GM19193 (cell line): ENCODE results near the gene MRFAP1L1.

Experiments used
- POLR2A ChIP-seq: IDR thresholded peaks from 4 replicates; pipeline ENCODE4 v1.6.1; 2011; ENCODE audit not compliant: insufficient read depth, insufficient read length; ENCODE audit errors: extremely low read depth

Gene MRFAP1L1

DNA sequence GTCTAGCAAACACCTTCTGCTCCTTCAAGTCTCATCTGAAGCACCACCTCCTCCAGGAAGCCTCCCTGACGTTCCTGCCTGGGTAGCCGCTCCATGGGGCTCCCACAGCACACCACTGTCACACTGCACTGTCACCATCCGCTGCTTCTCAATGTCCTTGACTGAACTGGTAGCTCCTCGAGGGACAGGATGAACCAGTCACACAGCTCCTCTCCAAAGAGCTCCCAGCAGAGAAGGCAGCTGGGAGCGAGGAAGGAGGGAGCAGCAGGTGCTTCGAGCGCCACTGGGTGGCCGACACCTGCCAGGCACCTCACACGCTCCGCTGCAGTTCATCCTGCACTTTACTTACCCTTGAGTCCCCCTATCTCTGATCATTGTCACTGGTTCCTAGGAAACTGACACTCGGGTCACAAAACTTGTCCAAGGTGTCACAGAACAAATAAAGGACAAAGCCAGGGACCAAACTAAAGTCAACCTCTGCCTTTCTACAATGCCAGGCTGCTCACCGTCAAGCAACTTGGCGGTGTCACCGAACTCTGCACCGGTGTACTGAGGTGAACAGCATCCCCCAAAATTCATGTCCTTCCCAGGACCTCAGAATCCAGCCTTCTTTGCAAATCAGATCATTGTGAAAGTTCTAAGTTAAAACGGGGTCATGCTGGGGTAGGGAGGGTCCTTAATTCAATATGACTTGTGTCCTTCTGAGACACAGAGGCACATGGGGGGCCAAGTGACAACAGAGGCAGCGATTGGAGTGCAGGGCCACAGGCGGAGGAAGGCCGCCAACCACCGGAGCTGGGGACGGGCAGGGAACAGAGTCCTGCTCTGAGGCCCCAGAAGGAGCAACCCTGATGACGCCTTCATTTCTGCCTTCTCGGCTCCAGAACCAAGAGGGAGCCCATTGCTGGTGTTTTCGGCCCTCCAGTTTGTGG is 21.5 kb downstream of the MRFAP1L1 start:
- no peak for TF ChIP-seq POLR2A

DNA sequence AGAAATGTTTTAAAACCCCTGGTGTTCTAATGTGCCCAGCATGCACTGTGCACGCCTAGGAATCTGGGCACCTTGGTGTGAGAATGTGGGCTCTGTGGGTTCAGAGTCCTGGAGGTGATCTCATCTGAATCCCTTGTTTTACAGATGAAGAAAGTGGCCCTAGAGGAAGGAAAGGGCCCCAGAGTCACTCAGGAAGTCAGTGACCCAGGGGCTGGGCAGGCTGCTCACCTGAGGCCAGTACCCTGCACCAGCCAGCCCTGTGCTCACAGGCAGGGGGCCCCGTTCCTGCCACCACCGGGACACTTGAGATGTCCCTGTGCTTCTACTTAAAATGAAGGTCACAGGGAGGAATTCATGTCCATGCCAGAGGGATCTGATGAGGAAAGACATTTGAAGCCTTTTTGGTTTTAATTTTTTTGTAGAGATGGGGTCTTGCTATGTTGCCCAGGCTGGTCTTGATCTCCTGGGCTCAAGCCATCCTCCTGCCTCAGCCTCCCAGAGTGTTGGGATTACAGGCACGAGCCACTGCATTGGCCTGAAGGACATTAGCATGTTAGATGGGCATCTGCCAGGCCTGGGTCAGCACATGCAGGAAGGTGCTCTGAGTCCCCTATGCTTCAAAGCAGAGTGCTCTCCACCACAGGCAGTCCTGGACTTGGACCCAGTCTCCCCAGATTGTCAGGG is 23.4 kb downstream of the MRFAP1L1 start:
- TF ChIP-seq POLR2A, result no peak

DNA sequence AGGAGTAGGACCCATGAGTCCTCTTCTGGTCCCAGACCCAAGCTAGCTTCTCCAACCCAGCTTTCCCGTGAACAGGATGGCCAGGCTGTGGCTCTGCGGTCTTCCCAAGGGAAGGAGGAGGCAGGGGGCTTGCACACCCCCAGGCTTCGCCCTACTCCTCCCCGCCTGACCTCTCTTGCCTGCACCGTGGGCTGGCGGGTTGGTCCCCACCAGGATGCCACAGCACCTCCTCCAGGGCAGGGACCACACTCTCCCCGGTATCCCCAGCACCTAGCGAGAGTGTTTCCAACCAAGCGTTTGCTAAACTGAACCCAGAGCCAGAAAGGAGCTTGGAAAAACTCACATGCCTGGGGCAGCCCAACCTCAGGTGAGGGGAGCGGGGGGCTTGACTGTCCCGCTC is 25.0 kb downstream of the MRFAP1L1 start:
- no peak for TF ChIP-seq POLR2A

- TF ChIP-seq POLR2A, result no peak
Observed at GRCh38 chr4:6682862-6683590, 26.6 kb downstream of the MRFAP1L1 start.

DNA sequence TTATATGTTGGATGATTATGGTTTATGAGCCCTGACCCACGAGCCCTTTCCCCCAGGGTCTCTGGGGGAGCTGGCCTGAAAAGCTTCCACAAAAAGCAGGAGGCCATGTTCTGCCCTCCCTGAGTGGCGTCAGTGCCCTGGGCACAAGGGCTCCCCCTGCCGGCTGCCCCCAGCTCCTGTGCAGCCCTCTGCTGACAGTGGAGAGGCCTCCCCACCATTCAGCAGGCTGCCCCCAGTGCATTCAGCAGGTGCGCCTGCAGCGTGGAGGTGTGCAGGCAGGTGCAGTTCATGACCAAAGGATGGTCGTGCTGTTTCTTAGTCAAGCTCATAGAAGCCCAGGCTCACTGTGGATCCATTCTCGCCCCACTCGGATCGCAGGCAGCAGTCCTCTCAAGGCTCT is 28.5 kb downstream of the MRFAP1L1 start:
- TF ChIP-seq POLR2A, result no peak

DNA sequence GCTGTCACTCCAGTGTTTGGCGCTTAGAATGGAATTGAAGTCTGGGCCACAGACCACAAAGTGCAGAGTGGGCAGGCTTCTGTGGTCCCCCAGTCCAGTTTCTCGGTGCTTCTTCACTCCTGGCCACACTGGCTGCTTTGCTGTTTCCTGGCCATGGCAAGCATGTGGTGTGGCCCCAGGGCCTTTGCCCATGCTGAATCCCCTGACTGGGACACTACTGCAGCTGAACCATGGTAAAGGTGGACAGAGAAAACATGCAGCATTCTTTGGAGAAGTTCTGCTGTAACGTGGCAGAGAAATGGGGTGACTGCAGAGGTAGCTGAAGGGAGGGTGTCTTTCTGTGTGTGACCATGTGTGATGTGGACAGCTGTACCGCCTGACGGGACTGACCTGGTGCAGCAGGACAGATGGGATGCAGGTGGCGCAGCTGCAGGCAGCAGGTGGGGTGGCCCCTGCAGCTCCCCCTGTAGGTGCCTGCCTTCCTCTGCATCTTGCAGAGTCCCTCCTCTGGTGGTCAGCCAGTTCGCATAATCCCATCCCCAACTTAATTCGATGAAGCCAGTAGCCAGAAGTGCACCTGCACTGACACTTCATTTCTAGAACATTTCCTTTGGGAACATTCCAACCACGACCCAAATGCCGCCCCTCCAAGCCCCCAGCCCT is 29.2 kb downstream of the MRFAP1L1 start:
- TF ChIP-seq POLR2A, result no peak

GRCh38 chr4:6676722-6677558 is 32.7 kb downstream of the MRFAP1L1 start:
- no peak for TF ChIP-seq POLR2A

DNA sequence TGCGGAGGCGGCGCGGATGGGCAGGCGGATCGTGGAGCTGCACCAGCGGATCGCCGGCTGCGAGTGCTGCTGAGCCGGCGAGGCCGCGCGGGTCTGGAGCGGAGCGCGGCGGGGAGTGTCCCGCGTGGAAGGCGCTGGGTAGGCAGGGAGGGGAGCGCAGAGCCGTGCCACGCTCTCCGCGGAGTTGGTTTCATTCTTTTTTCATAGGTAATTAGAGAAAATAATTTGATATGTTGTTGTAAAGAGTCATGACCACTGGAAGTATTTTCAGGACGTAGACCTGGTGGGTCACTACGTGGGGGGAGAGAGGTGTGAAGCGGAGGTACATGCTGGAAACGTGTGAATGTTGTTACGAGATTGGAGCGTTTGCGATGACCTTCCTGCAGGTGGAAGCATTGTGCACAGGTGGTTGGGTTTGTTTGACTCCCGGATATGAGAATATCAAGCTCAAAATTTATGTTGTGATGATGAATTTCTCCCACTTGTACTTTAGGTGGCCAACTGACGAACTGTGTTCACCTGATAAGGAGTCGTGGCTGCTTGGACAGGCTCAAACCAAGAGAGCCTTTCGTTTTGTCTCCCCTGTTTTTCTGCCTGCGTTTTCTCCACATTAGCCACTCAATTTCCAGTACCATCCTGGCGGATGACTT is 35.0 kb downstream of the MRFAP1L1 start:
- no peak for TF ChIP-seq POLR2A

DNA sequence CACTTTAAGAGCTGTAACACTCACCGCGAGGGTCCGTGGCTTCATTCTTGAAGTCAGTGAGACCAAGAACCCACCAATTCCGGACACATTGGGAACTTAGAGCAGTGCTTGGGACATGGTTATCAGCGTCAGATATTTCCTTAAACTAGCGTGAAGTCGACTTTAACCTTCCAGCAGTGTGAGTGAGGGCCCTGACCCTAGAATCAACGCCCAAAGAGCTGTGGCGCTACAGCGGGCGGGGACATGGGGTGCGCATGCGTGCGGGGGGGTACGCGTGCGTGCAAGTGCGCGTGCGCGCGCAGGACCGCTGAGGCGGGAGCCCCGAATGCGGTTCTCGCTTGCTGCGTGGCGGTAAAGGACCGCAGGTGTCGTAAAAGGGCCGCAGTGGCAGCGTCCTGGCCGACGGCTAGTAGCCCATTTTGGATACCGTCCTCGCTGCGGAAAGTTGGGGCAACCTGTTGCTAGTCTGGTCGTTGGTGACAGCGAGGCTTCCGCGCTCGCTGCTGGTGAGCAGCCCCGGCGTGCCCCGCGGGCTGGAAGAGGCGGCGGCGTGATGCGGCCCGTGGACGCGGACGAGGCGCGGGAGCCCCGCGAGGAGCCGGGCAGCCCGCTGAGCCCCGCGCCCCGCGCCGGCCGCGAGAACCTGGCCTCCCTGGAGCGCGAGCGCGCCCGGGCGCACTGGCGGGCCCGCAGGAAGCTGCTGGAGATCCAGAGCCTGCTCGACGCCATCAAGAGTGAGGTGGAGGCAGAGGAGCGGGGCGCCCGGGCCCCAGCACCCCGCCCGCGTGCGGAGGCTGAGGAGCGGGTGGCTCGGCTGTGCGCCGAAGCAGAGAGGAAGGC is 35.8 kb downstream of the MRFAP1L1 start:
- TF ChIP-seq POLR2A, result peak; percentile 85

DNA sequence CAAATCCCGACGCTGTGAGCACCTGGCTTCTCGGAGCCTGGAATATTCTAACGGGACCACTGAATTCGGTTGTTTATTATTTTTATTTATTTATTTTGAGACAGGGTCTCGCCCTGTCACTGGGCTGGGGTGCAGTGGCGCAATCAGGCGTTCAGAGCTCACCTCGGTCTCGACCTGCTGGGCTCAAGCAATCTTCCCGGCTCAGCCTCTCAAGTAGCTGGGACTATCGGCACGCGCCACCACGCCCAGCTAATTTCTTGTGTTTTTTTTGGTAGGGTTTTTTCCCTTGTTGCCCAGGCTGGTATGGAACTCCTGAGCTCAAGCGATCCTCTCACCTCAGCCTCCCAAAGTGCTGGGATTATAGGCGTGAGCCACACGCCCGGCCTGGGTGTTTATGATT is 37.5 kb downstream of the MRFAP1L1 start:
- TF ChIP-seq POLR2A, result no peak

DNA sequence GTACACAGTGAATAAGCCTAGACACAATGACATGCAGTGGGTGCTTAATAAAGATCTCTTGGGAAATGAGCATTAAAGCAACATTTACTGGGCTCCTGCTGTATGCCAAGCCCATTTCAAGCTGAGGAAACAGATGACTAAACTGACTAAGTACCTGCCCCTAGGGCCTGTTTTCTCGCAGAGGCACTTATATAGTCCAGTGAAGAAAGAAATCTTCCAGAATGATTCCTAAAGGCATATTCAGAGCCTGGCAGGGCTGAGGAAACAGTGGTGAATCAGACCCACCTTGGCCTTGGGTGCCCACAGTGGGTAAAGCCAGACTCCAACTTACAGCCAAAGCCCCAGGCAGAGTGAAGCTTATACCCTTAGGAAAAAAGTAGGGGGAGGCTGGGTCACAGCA is 38.0 kb downstream of the MRFAP1L1 start:
- TF ChIP-seq POLR2A, result no peak

- TF ChIP-seq POLR2A, result no peak
Observed at GRCh38 chr4:6668391-6668790, 41.3 kb downstream of the MRFAP1L1 start.

DNA sequence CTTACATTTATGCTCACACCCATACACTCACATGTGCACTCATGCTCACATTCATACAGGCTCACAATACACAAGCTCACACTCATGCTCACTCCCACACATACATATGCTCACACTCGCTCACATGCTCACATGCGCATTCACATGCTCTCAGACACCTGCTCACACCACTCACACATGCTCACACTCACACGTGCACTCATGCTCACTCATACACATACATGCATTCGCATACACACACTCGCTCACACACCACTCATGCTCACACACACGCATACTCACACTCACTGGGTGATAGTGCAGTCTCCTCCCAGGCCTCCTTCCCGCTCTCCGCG is 44.4 kb downstream of the MRFAP1L1 start:
- TF ChIP-seq POLR2A, result no peak
